ENCODE measurements around the gene MBOAT1.

Gene MBOAT1

GRCh38 chr6:20233007-20233730 is 20.9 kb upstream of the MBOAT1 start:
- DNase-seq (ENCODE audit: low read depth in 2 of 2), result no peak

- no peak for DNase-seq (ENCODE audit: low read depth in 2 of 2)
These were observed 19.9 kb upstream of the MBOAT1 start for GRCh38 chr6:20232188-20232587.

DNA sequence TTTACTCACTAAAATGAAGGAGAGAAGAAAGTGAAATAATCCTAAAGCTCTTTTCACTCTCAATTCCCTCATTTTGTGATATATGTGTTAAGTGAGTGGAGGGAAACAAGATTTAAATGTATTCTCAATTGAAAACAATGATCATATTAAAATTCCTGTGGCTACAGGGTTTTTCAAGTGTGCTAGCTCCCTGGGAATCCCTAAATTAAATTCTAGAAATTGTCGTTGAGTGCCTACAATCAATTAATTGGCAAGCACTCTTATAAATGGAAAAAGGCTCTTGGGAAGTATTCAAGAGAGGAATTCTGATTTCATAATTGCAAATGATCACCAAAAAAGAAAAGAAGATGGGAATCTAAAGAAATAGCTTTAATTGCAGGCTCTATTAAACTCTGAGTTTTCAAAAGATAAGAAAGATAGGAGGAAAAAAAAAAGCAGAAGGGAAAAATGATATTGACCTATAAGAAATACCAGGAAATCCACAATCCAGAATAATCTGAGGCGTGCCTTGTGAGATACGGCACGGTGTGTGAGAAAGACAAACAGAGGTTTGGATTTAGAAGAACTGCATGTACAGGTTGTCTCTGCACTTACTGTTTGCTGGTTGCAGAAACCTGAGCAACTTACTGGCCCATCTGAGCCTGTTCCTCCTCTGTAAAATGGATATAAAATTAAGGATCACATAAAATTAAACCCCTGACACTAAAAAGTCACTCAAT is 18.3 kb upstream of the MBOAT1 start:
- DNase-seq (ENCODE audit: low read depth in 2 of 2), result no peak

DNA sequence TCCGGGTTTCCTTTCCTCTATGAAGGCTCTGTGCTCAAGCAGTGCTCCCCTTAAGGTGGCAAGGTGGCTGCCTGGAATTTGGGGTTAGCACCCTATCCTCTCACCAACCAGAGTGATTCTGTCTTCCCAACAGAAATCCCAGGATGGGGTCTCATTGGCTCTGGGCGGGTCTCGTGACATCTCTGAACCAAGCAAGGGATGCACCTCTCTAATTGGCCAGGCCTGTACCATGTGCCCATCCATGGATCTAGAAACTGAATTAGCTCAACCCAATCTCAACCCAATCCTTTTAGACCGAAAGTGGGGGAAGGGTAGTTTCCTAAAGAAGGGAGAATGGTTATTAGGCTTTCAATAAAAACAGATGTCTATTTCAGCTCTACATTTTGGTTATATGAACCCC is 17.6 kb upstream of the MBOAT1 start:
- no peak for DNase-seq (ENCODE audit: low read depth in 2 of 2)

GRCh38 chr6:20227350-20227749 is 15.1 kb upstream of the MBOAT1 start:
- no peak for DNase-seq (ENCODE audit: low read depth in 2 of 2)

DNA sequence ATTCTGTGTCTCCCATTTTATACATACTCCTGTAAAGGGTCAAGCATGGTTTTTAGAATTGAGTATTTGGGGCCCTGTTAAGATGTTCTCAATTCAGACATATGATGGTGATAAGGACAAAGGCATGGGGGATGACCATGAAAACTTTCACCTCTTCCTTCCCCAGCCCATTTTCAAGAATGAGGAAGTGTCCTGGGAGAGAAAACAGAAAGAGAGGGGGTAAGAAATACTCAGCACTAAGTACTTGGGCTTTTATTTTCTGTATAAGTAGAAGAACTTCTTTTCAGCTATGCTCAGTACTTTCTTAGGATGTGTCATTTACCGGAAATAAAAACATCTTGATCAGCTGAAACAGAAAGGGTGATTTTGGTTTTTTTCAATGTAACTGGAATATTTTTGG is 10.9 kb upstream of the MBOAT1 start:
- DNase-seq (ENCODE audit: low read depth in 2 of 2), result no peak

DNA sequence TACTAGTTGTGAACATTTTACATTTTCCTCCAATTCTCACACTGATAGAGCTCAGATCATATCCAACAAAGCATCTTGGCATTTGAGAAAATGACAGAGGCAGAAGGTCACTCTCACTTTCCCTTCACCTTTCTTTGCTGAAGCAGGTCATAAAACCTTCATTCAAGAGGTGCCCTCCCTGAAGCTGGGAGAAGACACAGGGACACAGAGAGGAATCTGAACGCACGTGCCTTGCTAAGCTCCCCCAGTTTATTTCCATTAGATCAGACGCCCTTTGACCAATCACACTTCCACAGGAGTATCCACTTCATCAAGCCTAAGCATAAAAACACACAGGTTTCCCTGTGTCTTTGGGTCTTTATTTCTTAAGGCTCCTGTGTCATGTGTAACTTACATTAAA is 9.2 kb upstream of the MBOAT1 start:
- no peak for DNase-seq (ENCODE audit: low read depth in 2 of 2)

DNA sequence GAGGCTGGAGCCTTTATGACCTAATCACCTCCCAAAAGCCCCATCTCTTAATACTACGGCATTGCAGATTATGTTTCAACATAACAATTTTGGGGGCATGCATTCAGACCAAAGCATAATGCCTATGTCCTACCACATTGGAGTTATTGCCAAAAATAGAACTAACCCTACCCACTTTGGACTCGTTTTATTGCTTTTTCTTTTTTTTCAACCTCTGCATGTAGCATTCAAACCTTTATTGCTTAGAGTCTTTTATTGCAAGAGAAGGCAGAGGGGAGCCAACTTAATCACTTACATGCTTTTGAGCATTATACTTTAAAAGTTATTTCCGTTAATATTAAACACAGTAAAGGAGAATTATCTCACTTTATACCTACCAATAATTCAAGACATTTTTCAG is 8.1 kb upstream of the MBOAT1 start:
- no peak for DNase-seq (ENCODE audit: low read depth in 2 of 2)

DNA sequence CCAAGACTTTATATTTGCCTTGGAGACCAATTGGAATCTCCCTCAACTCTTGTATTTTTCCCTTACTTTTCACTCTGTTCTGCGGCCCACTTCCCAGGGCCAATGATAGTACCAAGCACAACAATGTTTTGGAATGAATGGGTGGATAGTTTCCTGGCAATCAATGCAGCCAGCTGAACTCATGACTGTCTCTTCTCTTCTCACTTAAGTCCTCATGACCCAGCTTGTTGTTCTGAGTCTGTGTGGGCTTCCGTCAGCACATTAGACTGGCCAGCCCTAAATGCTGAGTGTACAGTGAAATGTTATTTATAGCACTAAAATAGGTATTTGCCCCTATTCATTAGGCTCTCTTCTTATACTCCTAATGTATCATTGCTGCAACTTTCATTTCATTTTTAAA is 5.6 kb upstream of the MBOAT1 start:
- DNase-seq (ENCODE audit: low read depth in 2 of 2), result no peak

- DNase-seq (ENCODE audit: low read depth in 2 of 2), result no peak
These were observed 5.1 kb upstream of the MBOAT1 start for GRCh38 chr6:20217324-20217855.

DNA sequence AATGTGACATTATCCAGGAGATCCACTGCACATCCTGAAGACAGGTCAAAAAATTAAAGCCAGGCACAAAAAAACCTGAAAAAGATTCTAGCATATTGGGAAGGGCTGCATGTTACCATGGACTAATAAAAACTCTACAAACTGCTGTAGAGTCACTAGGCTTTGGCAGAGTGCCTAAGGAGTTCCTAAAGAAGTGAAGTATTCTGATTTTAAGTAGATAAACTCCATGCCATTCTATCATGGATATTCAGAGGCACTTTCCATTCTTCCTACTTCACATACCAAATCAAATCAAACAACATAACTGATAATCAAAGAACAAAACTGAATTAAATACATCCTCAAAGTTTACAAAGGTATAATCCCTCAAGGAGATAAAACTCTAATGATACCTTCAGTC is 3.0 kb upstream of the MBOAT1 start:
- no peak for DNase-seq (ENCODE audit: low read depth in 2 of 2)

GRCh38 chr6:20213271-20213798 is 1.1 kb upstream of the MBOAT1 start:
- no peak for DNase-seq (ENCODE audit: low read depth in 2 of 2)

GRCh38 chr6:20211941-20212391 is 303 bp downstream of the MBOAT1 start:
- peak in 1 of 2 donors; percentile 13 for DNase-seq (ENCODE audit: low read depth in 2 of 2)

- DNase-seq (ENCODE audit: low read depth in 2 of 2), result no peak
These were observed 980 bp downstream of the MBOAT1 start for GRCh38 chr6:20211037-20211940.

DNA sequence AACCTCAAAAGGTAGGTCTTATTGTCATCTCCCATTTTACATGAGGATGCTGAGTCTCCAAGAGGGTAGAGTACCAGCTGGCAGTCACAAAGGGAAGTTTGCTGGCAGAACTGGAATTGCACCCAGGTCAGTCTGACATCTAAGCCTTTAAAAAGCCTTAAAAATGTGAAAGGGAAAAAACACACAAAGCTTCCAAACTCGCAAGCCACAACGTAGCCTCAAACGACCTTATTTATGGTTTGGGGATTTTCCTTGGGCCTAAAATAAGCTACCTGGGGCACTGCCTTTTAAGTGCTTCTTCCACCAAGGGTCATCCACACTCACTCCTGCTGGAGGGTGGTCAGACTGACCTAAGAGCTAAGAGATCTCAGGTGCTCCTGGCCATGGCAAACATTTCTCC is 2.1 kb downstream of the MBOAT1 start:
- no peak for DNase-seq (ENCODE audit: low read depth in 2 of 2)

DNA sequence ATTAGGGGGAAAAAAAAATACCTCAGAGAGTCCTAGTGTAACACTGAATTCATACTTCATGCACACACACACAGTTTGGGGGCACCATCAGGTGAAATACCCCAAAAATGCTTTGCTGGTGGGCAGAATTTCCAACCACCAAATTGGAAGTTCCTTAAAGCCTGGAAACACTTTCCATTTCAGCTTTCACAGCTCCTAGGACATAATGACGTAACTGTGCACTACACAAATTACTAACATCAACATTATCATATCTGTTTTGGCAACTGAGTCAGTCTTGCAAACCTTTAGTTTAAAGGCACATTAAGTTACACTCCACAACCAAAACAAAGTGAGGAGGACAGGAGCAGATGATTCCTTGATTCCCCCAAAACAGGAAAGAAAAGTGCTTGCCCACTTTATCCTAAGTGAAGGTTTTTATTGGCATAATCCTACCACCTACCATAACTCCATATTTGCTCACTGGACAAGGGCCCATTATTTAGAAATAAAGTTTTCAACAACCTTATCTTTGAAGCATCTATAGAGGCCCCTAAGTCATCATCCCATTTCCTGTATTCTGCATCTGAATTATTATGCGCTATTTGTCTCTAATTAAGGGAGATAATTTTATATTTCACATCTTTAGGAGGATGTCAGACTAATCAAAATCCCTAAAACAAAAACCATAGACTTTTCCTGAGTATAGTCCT is 3.4 kb downstream of the MBOAT1 start:
- DNase-seq (ENCODE audit: low read depth in 2 of 2), result no peak

DNA sequence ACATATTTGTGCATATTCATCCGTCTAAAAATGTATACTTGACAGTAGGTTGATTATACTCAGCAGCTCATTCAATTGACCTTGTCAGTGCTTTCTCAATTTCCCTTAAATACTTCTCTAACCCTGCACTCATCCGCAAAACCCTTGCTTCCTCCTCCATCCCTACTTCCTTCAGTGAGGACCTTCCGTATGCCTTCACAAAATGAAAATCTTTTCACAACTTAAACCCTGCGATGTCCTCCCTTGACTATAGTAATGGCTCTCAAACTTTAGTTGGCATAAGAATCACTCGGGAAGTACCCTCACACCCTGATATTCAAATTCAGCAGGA is 5.2 kb downstream of the MBOAT1 start:
- no peak for DNase-seq (ENCODE audit: low read depth in 2 of 2)

GRCh38 chr6:20205722-20206161 is 6.5 kb downstream of the MBOAT1 start:
- DNase-seq (ENCODE audit: low read depth in 2 of 2), result no peak

DNA sequence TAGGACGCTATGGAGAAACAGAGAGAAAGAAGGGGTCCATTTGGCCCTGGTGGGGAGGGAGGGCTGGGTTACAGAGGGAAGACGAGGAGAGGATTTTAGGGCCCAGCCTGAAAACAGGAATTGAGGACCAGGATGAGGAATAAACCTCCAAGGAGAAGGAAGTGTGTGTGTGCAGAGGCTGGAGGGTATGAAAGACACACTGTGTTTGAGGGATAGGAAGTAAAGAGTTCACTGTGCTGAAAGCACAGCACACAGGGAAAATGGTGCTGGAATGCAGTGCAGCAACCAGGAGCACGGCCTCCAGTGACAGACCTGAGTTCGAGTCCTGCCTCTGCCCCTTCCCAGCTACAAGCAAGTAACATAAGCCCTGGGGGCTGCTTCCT is 7.8 kb downstream of the MBOAT1 start:
- DNase-seq (ENCODE audit: low read depth in 2 of 2), result no peak

DNA sequence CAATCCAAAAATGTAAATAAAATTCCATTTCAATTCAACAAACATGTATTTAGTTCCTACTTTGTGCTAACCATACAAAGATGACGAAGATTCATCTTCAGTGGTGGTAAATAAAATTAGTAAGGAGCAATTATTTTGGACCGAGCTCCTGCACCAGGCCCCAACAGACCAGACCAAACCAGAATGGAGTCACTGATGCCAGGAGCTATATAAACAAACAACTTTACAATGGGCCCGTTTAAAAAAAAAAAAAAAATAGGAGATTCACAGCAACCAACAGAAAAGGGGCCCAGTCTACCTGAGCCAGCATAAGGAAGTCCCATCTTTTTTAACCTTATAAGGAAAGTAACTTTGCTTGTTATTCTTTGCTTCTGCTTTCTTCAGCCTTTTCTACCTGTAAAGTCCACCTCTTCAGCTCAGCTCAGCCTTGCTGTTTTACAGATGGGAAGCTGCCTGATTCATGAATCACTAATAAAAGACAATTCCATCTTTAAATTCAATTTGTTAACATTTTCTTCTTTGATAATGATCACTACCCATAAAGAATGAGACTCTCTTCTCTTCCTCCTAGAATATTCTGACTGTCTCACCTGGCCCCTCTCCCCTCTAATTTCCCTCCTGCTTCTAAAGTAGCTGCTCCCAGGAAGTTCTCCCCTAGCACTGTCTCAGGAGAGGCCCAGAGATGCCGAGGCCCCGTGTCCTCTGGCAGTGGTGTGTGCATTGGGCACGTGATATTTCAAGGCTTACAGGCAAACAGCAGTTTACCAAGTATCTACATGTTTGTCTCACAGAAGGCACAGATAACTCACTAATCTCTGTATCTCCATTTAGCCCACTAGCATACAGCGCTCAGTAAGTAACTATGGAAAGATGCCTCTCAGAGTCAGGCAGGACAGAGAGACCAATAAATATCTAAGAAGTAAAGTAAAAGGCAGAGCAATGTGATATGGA is 8.4 kb downstream of the MBOAT1 start:
- DNase-seq (ENCODE audit: low read depth in 2 of 2), result no peak
